ENCODE measurements around the gene BHLHE23.

- no peak for TF ChIP-seq CTCF (IDR thresholded peaks at IDR 0.05)
- TF ChIP-seq POLR2A (IDR thresholded peaks at IDR 0.05): no peak
- no peak for TF ChIP-seq EP300 (IDR thresholded peaks at IDR 0.05)
Measured at GRCh38 chr20:62977613-62978560, 28.9 kb downstream of the BHLHE23 start.

All from tibial nerve (tissue), 4 donors.